ENCODE results near the gene MED4.

DNA sequence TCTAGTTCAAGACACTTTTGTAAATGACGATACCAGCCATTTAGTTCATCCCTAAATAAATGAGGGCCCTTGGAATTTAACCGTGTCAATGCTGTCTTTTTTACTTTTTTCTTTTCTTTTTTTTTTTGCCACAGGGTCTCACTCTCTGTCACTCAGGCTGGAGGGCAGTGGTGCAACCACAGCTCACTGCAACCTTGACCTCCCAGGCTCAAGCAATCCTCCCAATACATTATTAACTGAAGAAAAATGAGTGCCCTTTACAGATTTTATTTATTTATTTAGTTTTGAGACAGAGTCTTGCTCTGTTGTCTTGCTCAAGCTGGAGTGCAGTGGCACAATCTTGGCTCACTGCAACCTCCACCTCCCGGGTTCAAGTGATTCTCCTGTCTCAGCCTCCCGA, 2.9 kb upstream of the MED4 start:
- TF ChIP-seq, protein P1, sequence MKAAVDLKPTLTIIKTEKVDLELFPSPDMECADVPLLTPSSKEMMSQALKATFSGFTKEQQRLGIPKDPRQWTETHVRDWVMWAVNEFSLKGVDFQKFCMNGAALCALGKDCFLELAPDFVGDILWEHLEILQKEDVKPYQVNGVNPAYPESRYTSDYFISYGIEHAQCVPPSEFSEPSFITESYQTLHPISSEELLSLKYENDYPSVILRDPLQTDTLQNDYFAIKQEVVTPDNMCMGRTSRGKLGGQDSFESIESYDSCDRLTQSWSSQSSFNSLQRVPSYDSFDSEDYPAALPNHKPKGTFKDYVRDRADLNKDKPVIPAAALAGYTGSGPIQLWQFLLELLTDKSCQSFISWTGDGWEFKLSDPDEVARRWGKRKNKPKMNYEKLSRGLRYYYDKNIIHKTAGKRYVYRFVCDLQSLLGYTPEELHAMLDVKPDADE (IDR thresholded peaks at IDR 0.05) = no peak
- TF ChIP-seq, protein P2, sequence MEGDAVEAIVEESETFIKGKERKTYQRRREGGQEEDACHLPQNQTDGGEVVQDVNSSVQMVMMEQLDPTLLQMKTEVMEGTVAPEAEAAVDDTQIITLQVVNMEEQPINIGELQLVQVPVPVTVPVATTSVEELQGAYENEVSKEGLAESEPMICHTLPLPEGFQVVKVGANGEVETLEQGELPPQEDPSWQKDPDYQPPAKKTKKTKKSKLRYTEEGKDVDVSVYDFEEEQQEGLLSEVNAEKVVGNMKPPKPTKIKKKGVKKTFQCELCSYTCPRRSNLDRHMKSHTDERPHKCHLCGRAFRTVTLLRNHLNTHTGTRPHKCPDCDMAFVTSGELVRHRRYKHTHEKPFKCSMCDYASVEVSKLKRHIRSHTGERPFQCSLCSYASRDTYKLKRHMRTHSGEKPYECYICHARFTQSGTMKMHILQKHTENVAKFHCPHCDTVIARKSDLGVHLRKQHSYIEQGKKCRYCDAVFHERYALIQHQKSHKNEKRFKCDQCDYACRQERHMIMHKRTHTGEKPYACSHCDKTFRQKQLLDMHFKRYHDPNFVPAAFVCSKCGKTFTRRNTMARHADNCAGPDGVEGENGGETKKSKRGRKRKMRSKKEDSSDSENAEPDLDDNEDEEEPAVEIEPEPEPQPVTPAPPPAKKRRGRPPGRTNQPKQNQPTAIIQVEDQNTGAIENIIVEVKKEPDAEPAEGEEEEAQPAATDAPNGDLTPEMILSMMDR (conservative IDR thresholded peaks at IDR 0.05; ENCODE audit: low read depth in 2 of 2) = no peak
- TF ChIP-seq ZNF114 (CRISPR knock-in tag; IDR thresholded peaks at IDR 0.05) = no peak
- no peak for TF ChIP-seq EZH2 (IDR thresholded peaks at IDR 0.05; ENCODE audit: low read depth, unreplicated experiment)
- TF ChIP-seq CREB1 (CRISPR knock-in tag; IDR thresholded peaks at IDR 0.05; ENCODE audit: low read depth) = no peak
- TF ChIP-seq, protein P3, sequence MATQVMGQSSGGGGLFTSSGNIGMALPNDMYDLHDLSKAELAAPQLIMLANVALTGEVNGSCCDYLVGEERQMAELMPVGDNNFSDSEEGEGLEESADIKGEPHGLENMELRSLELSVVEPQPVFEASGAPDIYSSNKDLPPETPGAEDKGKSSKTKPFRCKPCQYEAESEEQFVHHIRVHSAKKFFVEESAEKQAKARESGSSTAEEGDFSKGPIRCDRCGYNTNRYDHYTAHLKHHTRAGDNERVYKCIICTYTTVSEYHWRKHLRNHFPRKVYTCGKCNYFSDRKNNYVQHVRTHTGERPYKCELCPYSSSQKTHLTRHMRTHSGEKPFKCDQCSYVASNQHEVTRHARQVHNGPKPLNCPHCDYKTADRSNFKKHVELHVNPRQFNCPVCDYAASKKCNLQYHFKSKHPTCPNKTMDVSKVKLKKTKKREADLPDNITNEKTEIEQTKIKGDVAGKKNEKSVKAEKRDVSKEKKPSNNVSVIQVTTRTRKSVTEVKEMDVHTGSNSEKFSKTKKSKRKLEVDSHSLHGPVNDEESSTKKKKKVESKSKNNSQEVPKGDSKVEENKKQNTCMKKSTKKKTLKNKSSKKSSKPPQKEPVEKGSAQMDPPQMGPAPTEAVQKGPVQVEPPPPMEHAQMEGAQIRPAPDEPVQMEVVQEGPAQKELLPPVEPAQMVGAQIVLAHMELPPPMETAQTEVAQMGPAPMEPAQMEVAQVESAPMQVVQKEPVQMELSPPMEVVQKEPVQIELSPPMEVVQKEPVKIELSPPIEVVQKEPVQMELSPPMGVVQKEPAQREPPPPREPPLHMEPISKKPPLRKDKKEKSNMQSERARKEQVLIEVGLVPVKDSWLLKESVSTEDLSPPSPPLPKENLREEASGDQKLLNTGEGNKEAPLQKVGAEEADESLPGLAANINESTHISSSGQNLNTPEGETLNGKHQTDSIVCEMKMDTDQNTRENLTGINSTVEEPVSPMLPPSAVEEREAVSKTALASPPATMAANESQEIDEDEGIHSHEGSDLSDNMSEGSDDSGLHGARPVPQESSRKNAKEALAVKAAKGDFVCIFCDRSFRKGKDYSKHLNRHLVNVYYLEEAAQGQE (IDR thresholded peaks at IDR 0.05; ENCODE audit: unreplicated experiment) = no peak
- no peak for TF ChIP-seq EZH2phosphoT487 (IDR thresholded peaks at IDR 0.05; ENCODE audit: unreplicated experiment)
- no peak for TF ChIP-seq POLR2AphosphoS5 (IDR thresholded peaks at IDR 0.05; ENCODE audit: low read depth)
- TF ChIP-seq JUNB (IDR thresholded peaks at IDR 0.05; ENCODE audit: unreplicated experiment) = no peak
- TF ChIP-seq ZNF331 (CRISPR knock-in tag; IDR thresholded peaks at IDR 0.05; ENCODE audit: low read depth) = no peak
- no peak for TF ChIP-seq NANOG (IDR thresholded peaks at IDR 0.05; ENCODE audit: borderline replicate concordance)
